ENCODE results near the gene SLC10A7. TPM values are rescaled to one million over a fixed set of nuclear protein-coding genes. Genes with fewer than 3 reads are reported as not detected.

Gene SLC10A7
- total RNA-seq, 1 donor from 2014 or later: 25.6 TPM

GRCh38 chr4:146336410-146336807, 185.3 kb downstream of the SLC10A7 start:
- no peaks in the 10 kb centered on the region for H3K36me3 Mint-ChIP-seq (ENCODE audit: low read depth)
- H3K4me3 Mint-ChIP-seq (ENCODE audit: low read depth): no peak overlapping the region
- no peaks in the 10 kb centered on the region for H3K27me3 Mint-ChIP-seq (ENCODE audit: low read depth)
- H3K4me1 Mint-ChIP-seq (ENCODE audit: low read depth): no peaks in the 10 kb centered on the region
- no peaks in the 10 kb centered on the region for H3K9me3 Mint-ChIP-seq
- intact Hi-C loops (cut with micrococcal nuclease): no loop called here
- DNase-seq (ENCODE audit: low spot score): no peak
- no peak overlapping the region for H3K27ac Mint-ChIP-seq

- H3K9me3 Mint-ChIP-seq: no peaks in the 10 kb centered on the region
- no peaks in the 10 kb centered on the region for H3K4me1 Mint-ChIP-seq (ENCODE audit: low read depth)
- intact Hi-C loops (cut with micrococcal nuclease): no loop called here
- H3K36me3 Mint-ChIP-seq (ENCODE audit: low read depth): no peaks in the 10 kb centered on the region
- H3K27me3 Mint-ChIP-seq (ENCODE audit: low read depth): no peaks in the 10 kb centered on the region
- no peak overlapping the region for H3K4me3 Mint-ChIP-seq (ENCODE audit: low read depth)
- no peak overlapping the region for H3K27ac Mint-ChIP-seq
- DNase-seq (ENCODE audit: low spot score): no peak
Observed at GRCh38 chr4:146335763-146336409, 185.9 kb downstream of the SLC10A7 start.

- Mint-ChIP-seq H3K27ac (no peak overlapping the region), H3K4me3 (ENCODE audit: low read depth) (no peak overlapping the region), H3K4me1 (ENCODE audit: low read depth) (no peaks in the 10 kb centered on the region), H3K9me3 (no peaks in the 10 kb centered on the region), H3K36me3 (ENCODE audit: low read depth) (no peaks in the 10 kb centered on the region), H3K27me3 (ENCODE audit: low read depth) (no peaks in the 10 kb centered on the region)
- intact Hi-C loops (cut with micrococcal nuclease): loop anchor here (5.0 kb wide), 1 partner anchor 158 kb away; the partner anchor contains the start of gene LSM6
- DNase-seq (ENCODE audit: low spot score): no peak
Observed at GRCh38 chr4:146334862-146335449, 186.8 kb downstream of the SLC10A7 start.

- DNase-seq (ENCODE audit: low spot score): no peak
- no peaks in the 10 kb centered on the region for H3K4me1 Mint-ChIP-seq (ENCODE audit: low read depth)
- no peak overlapping the region for H3K27ac Mint-ChIP-seq
- no peaks in the 10 kb centered on the region for H3K9me3 Mint-ChIP-seq
- intact Hi-C loops (cut with micrococcal nuclease): loop anchor here (1.0 to 5.0 kb wide), 2 partner anchors 91 to 157 kb away; partner anchors contain the start of gene LSM6
- no peak overlapping the region for H3K4me3 Mint-ChIP-seq (ENCODE audit: low read depth)
- H3K36me3 Mint-ChIP-seq (ENCODE audit: low read depth): no peaks in the 10 kb centered on the region
- H3K27me3 Mint-ChIP-seq (ENCODE audit: low read depth): no peaks in the 10 kb centered on the region
Observed at GRCh38 chr4:146333895-146334262, 187.9 kb downstream of the SLC10A7 start.

- no peaks in the 10 kb centered on the region for H3K27me3 Mint-ChIP-seq (ENCODE audit: low read depth)
Observed at GRCh38 chr4:146333187-146333894, 188.4 kb downstream of the SLC10A7 start.

GRCh38 chr4:146330392-146330791, 191.3 kb downstream of the SLC10A7 start:
- H3K4me1 Mint-ChIP-seq (ENCODE audit: low read depth): no peaks in the 10 kb centered on the region

More at GRCh38 chr4:146333187-146333894, 188.4 kb downstream of the SLC10A7 start:
- no peak for DNase-seq (ENCODE audit: low spot score)
- H3K36me3 Mint-ChIP-seq (ENCODE audit: low read depth): no peaks in the 10 kb centered on the region
- no peak overlapping the region for H3K4me3 Mint-ChIP-seq (ENCODE audit: low read depth)
- no peaks in the 10 kb centered on the region for H3K9me3 Mint-ChIP-seq
- intact Hi-C loops (cut with micrococcal nuclease): loop anchor here (1.0 to 5.0 kb wide), 2 partner anchors 90 to 156 kb away; partner anchors contain the start of gene LSM6
- no peak overlapping the region for H3K27ac Mint-ChIP-seq
- no peaks in the 10 kb centered on the region for H3K4me1 Mint-ChIP-seq (ENCODE audit: low read depth)

GRCh38 chr4:146329050-146329716, 192.6 kb downstream of the SLC10A7 start:
- intact Hi-C loops (cut with micrococcal nuclease): no loop called here

More at GRCh38 chr4:146330392-146330791, 191.3 kb downstream of the SLC10A7 start:
- DNase-seq (ENCODE audit: low spot score): no peak
- intact Hi-C loops (cut with micrococcal nuclease): loop anchor here (5.0 kb wide), 1 partner anchor 153 kb away; the partner anchor contains the start of gene LSM6
- no peaks in the 10 kb centered on the region for H3K36me3 Mint-ChIP-seq (ENCODE audit: low read depth)
- no peaks in the 10 kb centered on the region for H3K27me3 Mint-ChIP-seq (ENCODE audit: low read depth)
- no peak overlapping the region for H3K4me3 Mint-ChIP-seq (ENCODE audit: low read depth)
- H3K27ac Mint-ChIP-seq: no peak overlapping the region
- H3K9me3 Mint-ChIP-seq: no peaks in the 10 kb centered on the region

GRCh38 chr4:146327859-146328650, 193.7 kb downstream of the SLC10A7 start:
- H3K27me3 Mint-ChIP-seq (ENCODE audit: low read depth): no peaks in the 10 kb centered on the region
- peaks cover 17% of the 10 kb centered on the region for H3K36me3 Mint-ChIP-seq (ENCODE audit: low read depth)
- H3K9me3 Mint-ChIP-seq: no peaks in the 10 kb centered on the region
- no peaks in the 10 kb centered on the region for H3K4me1 Mint-ChIP-seq (ENCODE audit: low read depth)
- H3K27ac Mint-ChIP-seq: no peak overlapping the region
- no peak overlapping the region for H3K4me3 Mint-ChIP-seq (ENCODE audit: low read depth)
- DNase-seq (ENCODE audit: low spot score): no peak
- intact Hi-C loops (cut with micrococcal nuclease): no loop called here

More at GRCh38 chr4:146329050-146329716, 192.6 kb downstream of the SLC10A7 start:
- no peaks in the 10 kb centered on the region for H3K4me1 Mint-ChIP-seq (ENCODE audit: low read depth)
- no peaks in the 10 kb centered on the region for H3K27me3 Mint-ChIP-seq (ENCODE audit: low read depth)
- DNase-seq (ENCODE audit: low spot score): no peak
- H3K36me3 Mint-ChIP-seq (ENCODE audit: low read depth): peaks cover 7% of the 10 kb centered on the region
- no peak overlapping the region for H3K27ac Mint-ChIP-seq
- no peaks in the 10 kb centered on the region for H3K9me3 Mint-ChIP-seq
- H3K4me3 Mint-ChIP-seq (ENCODE audit: low read depth): no peak overlapping the region

- Mint-ChIP-seq H3K27ac (no peak overlapping the region), H3K27me3 (ENCODE audit: low read depth) (no peaks in the 10 kb centered on the region), H3K36me3 (ENCODE audit: low read depth) (peaks cover 9% of the 10 kb centered on the region), H3K9me3 (peaks cover 3% of the 10 kb centered on the region), H3K4me1 (ENCODE audit: low read depth) (no peaks in the 10 kb centered on the region), H3K4me3 (ENCODE audit: low read depth) (no peak overlapping the region)
- intact Hi-C loops (cut with micrococcal nuclease): no loop called here
- no peak for DNase-seq (ENCODE audit: low spot score)
Observed at GRCh38 chr4:146318894-146319293, 202.8 kb downstream of the SLC10A7 start.

GRCh38 chr4:146317783-146318182, 204.0 kb downstream of the SLC10A7 start:
- Mint-ChIP-seq H3K9me3 (peaks cover 3% of the 10 kb centered on the region), H3K4me1 (ENCODE audit: low read depth) (no peaks in the 10 kb centered on the region), H3K27me3 (ENCODE audit: low read depth) (no peaks in the 10 kb centered on the region), H3K4me3 (ENCODE audit: low read depth) (no peak overlapping the region), H3K27ac (no peak overlapping the region), H3K36me3 (ENCODE audit: low read depth) (no peaks in the 10 kb centered on the region)
- no peak for DNase-seq (ENCODE audit: low spot score)
- intact Hi-C loops (cut with micrococcal nuclease): no loop called here

- Mint-ChIP-seq H3K4me3 (ENCODE audit: low read depth) (no peak overlapping the region), H3K27me3 (ENCODE audit: low read depth) (no peaks in the 10 kb centered on the region), H3K36me3 (ENCODE audit: low read depth) (no peaks in the 10 kb centered on the region), H3K9me3 (no peaks in the 10 kb centered on the region), H3K4me1 (ENCODE audit: low read depth) (peaks cover 2% of the 10 kb centered on the region), H3K27ac (no peak overlapping the region)
- intact Hi-C loops (cut with micrococcal nuclease): no loop called here
- DNase-seq (ENCODE audit: low spot score): no peak
Observed at GRCh38 chr4:146315184-146315583, 206.6 kb downstream of the SLC10A7 start.

Data from activated T-helper 2 cell treated with anti-CD3 and anti-CD28 coated beads, Interferon-gamma antibody, Interleukin-2, Interleukin-4, amounts not matched to agents 10 μg/mL and 5 μg/mL and 100 μg/mL, durations not matched to agents 14 hours and 24 hours and 36 hours (primary cell).